Left forelimb (tissue), 1 donor: ENCODE measurements around the gene XXYLT1.
"Not testable (repeated sequence)": the region's sequence is repeated elsewhere in the genome, so short reads cannot be mapped to it uniquely, and the experiment has no call there.

Source experiments
- DNase-seq: peaks from one replicate; pipeline ENCODE4 v3.0.0-alpha.2; 2018; ENCODE audit warnings: low spot score

Gene XXYLT1

GRCh38 chr3:195226900-195227447 is 44.0 kb downstream of the XXYLT1 start:
- DNase-seq: no peak

- DNase-seq: no peak
Measured at GRCh38 chr3:195226445-195226844, 44.5 kb downstream of the XXYLT1 start.

GRCh38 chr3:195224980-195225580 is 45.9 kb downstream of the XXYLT1 start:
- no peak for DNase-seq

GRCh38 chr3:195224156-195224979 is 46.6 kb downstream of the XXYLT1 start:
- DNase-seq: no peak

GRCh38 chr3:195221876-195222617 is 48.9 kb downstream of the XXYLT1 start:
- DNase-seq: no peak

GRCh38 chr3:195221015-195221853 is 49.7 kb downstream of the XXYLT1 start:
- no peak for DNase-seq

GRCh38 chr3:195219351-195220230 is 51.4 kb downstream of the XXYLT1 start:
- DNase-seq: no peak

- DNase-seq: not testable (repeated sequence)
Measured at GRCh38 chr3:195218331-195218730, 52.6 kb downstream of the XXYLT1 start.

- not testable (repeated sequence) for DNase-seq
Measured at GRCh38 chr3:195215576-195215975, 55.4 kb downstream of the XXYLT1 start.

- no peak for DNase-seq
Measured at GRCh38 chr3:195214381-195214780, 56.6 kb downstream of the XXYLT1 start.

- DNase-seq: no peak
Measured at GRCh38 chr3:195213639-195214315, 57.2 kb downstream of the XXYLT1 start.

GRCh38 chr3:195212749-195213375 is 58.1 kb downstream of the XXYLT1 start:
- no peak for DNase-seq

- no peak for DNase-seq
Measured at GRCh38 chr3:195212033-195212748, 58.8 kb downstream of the XXYLT1 start.

- peak; percentile 69 for DNase-seq
Measured at GRCh38 chr3:195210266-195210973, 60.5 kb downstream of the XXYLT1 start.

GRCh38 chr3:195209847-195210265 is 61.1 kb downstream of the XXYLT1 start:
- DNase-seq: peak; percentile 83

- no peak for DNase-seq
Measured at GRCh38 chr3:195209083-195209846, 61.7 kb downstream of the XXYLT1 start.

GRCh38 chr3:195208631-195209030 is 62.3 kb downstream of the XXYLT1 start:
- DNase-seq: no peak
